ENCODE measurements around the gene RPRD1A. TPM values are rescaled to one million over a fixed set of nuclear protein-coding genes. Genes with fewer than 3 reads are reported as not detected.
"Not testable (repeated sequence)": the region's sequence is repeated elsewhere in the genome, so short reads cannot be mapped to it uniquely, and the experiment has no call there.

Gene RPRD1A
- total RNA-seq, 1 donor from 2014 or later: 52.4 TPM

GRCh38 chr18:36088256-36088655, 20.9 kb upstream of the RPRD1A start:
- H3K36me3 Mint-ChIP-seq: no peaks in the 10 kb centered on the region
- TF ChIP-seq CTCF (conservative IDR thresholded peaks at IDR 0.05): no peak
- H3K27me3 Mint-ChIP-seq: no peaks in the 10 kb centered on the region
- H3K4me3 Mint-ChIP-seq: no peak overlapping the region
- DNase-seq (ENCODE audit: extremely low spot score, unreplicated experiment): no peak
- no peak overlapping the region for H3K27ac Mint-ChIP-seq
- H3K9me3 Mint-ChIP-seq: no peaks in the 10 kb centered on the region
- H3K4me1 Mint-ChIP-seq (ENCODE audit: unreplicated experiment): no peaks in the 10 kb centered on the region

- Mint-ChIP-seq H3K4me3 (no peak overlapping the region), H3K9me3 (no peaks in the 10 kb centered on the region), H3K27me3 (no peaks in the 10 kb centered on the region), H3K36me3 (no peaks in the 10 kb centered on the region), H3K4me1 (ENCODE audit: unreplicated experiment) (no peaks in the 10 kb centered on the region), H3K27ac (no peak overlapping the region)
- no peak for DNase-seq (ENCODE audit: extremely low spot score, unreplicated experiment)
- TF ChIP-seq CTCF (conservative IDR thresholded peaks at IDR 0.05): no peak
These were observed 18.8 kb upstream of the RPRD1A start for GRCh38 chr18:36086186-36086585.

GRCh38 chr18:36085195-36085594, 17.8 kb upstream of the RPRD1A start:
- TF ChIP-seq CTCF (conservative IDR thresholded peaks at IDR 0.05): no peak
- Mint-ChIP-seq H3K36me3 (no peaks in the 10 kb centered on the region), H3K27ac (no peak overlapping the region), H3K4me1 (ENCODE audit: unreplicated experiment) (no peaks in the 10 kb centered on the region), H3K27me3 (no peaks in the 10 kb centered on the region), H3K9me3 (no peaks in the 10 kb centered on the region), H3K4me3 (no peak overlapping the region)
- no peak for DNase-seq (ENCODE audit: extremely low spot score, unreplicated experiment)

- Mint-ChIP-seq H3K27me3 (no peaks in the 10 kb centered on the region), H3K9me3 (no peaks in the 10 kb centered on the region), H3K27ac (no peak overlapping the region), H3K4me1 (ENCODE audit: unreplicated experiment) (no peaks in the 10 kb centered on the region), H3K4me3 (no peak overlapping the region), H3K36me3 (no peaks in the 10 kb centered on the region)
- TF ChIP-seq CTCF (conservative IDR thresholded peaks at IDR 0.05): no peak
- DNase-seq (ENCODE audit: extremely low spot score, unreplicated experiment): no peak
These were observed 16.4 kb upstream of the RPRD1A start for GRCh38 chr18:36083729-36084128.

- DNase-seq (ENCODE audit: extremely low spot score, unreplicated experiment); H3K9me3 Mint-ChIP-seq; H3K4me3 Mint-ChIP-seq; H3K27ac Mint-ChIP-seq; H3K27me3 Mint-ChIP-seq; H3K4me1 Mint-ChIP-seq (ENCODE audit: unreplicated experiment); H3K36me3 Mint-ChIP-seq: not testable (repeated sequence)
These were observed 13.8 kb upstream of the RPRD1A start for GRCh38 chr18:36081118-36081517.

GRCh38 chr18:36078751-36079529, 11.6 kb upstream of the RPRD1A start:
- DNase-seq (ENCODE audit: extremely low spot score, unreplicated experiment): no peak
- no peaks in the 10 kb centered on the region for H3K4me1 Mint-ChIP-seq (ENCODE audit: unreplicated experiment)
- no peaks in the 10 kb centered on the region for H3K9me3 Mint-ChIP-seq
- TF ChIP-seq CTCF (conservative IDR thresholded peaks at IDR 0.05): no peak
- H3K27ac Mint-ChIP-seq: no peak overlapping the region
- H3K27me3 Mint-ChIP-seq: no peaks in the 10 kb centered on the region
- no peaks in the 10 kb centered on the region for H3K36me3 Mint-ChIP-seq
- no peak overlapping the region for H3K4me3 Mint-ChIP-seq

GRCh38 chr18:36077764-36078163, 10.4 kb upstream of the RPRD1A start:
- not testable (repeated sequence) for DNase-seq (ENCODE audit: extremely low spot score, unreplicated experiment); H3K27ac Mint-ChIP-seq; H3K9me3 Mint-ChIP-seq; H3K4me3 Mint-ChIP-seq; H3K36me3 Mint-ChIP-seq; H3K27me3 Mint-ChIP-seq; H3K4me1 Mint-ChIP-seq (ENCODE audit: unreplicated experiment)
